Lower leg skin (tissue), 3 donors: ENCODE results near the gene SLC44A5.

Experiments
- CTCF ChIP-seq, 3 donors: fragments of 450-650 bp; IDR thresholded peaks; one replicate each; pipeline ENCODE4 v1.5.1; 2016; ENCODE audit warnings: antibody characterized with exemption in 3 of 3, mild to moderate bottlenecking in 3 of 3, moderate library complexity in 2 of 3
- POLR2A ChIP-seq, 2 donors: fragments of 450-650 bp; IDR thresholded peaks; one replicate each; pipeline ENCODE4 v1.6.1; 2016 to 2017; ENCODE audit warnings: antibody characterized with exemption in 2 of 2, mild to moderate bottlenecking in 1 of 2, moderate library complexity in 1 of 2

GRCh38 chr1:75425001-75425650 is 185.8 kb downstream of the SLC44A5 start:
- TF ChIP-seq CTCF (IDR thresholded peaks at IDR 0.05) (no peak), POLR2A (IDR thresholded peaks at IDR 0.05) (no peak)
